Measurements from ENCODE around the gene OAF. TPM values are rescaled to one million over a fixed set of nuclear protein-coding genes. Genes with fewer than 3 reads are reported as not detected.

Gene OAF
- total and polyA plus RNA-seq, 9 of the 15 experiments (the other 6 are each of a cell fraction or from before 2014, with no cell fraction given): 1.1 to 21.6 (median 7.5) TPM

DNA sequence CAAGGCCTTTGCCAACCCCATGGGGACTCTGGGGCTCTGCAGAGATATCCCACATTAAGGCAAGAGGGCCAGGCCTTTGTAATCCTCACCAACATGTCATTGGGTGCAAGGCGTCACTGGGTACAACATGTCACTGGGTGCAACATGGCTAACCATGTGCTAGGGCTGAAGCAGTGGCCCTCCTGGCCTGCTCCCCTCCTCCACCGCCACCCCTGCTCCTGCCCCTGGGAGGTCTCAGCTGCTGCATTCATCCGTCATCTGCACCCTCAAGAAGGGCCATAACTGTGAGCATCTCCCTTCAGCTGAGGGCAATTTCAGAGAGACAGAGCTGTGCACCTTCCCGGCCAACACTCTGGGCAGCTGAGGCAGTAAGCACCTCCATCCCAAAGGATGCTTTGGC, 16.7 kb upstream of the OAF start:
- ATAC-seq: no peak
- H3K79me2 ChIP-seq (ENCODE audit: control insufficient read depth, insufficient read depth, low read length): no peaks in the 10 kb centered on the region
- no peak for FAIRE-seq
- in situ Hi-C loops (cut with MboI): no loop called here
- POLR2A ChIA-PET: interaction anchor here (1.6 kb wide), 1 partner anchor 18 kb away, joined by 8 read pairs; no protein-coding TSS in a partner anchor
- no peaks in the 10 kb centered on the region for H3K36me3 ChIP-seq (ENCODE audit: control insufficient read depth, insufficient read depth, low read length)
- no peak overlapping the region for H3K27ac ChIP-seq (ENCODE audit: extremely low read depth, low read depth, low read length)
- no peak overlapping the region for H3K9ac ChIP-seq (ENCODE audit: insufficient read depth in 1 of 2, low read depth in 2 of 2, low read length in 2 of 2)
- H3K9me1 ChIP-seq (ENCODE audit: control insufficient read depth, insufficient read depth, low read length): no peaks in the 10 kb centered on the region
- H3K4me2 ChIP-seq (ENCODE audit: insufficient read depth, low read length): no peak overlapping the region
- TF ChIP-seq SPI1 (IDR thresholded peaks at IDR 0.05; ENCODE audit: borderline replicate concordance, low read depth, low read length) (no peak), ATF2 (CRISPR knock-in tag; IDR thresholded peaks at IDR 0.05) (no peak), HNRNPK (IDR thresholded peaks at IDR 0.05; ENCODE audit: low read depth, low read length, poor library complexity, severe bottlenecking) (no peak), ARID3A (IDR thresholded peaks at IDR 0.05; ENCODE audit: borderline replicate concordance, low read depth, low read length) (no peak), MYBL2 (IDR thresholded peaks at IDR 0.05; ENCODE audit: low read depth) (no peak), MYBL2 (CRISPR knock-in tag; IDR thresholded peaks at IDR 0.05; ENCODE audit: borderline replicate concordance) (no peak), RBM34 (IDR thresholded peaks at IDR 0.05; ENCODE audit: borderline replicate concordance, insufficient read depth, low read length) (no peak), NFATC3 (IDR thresholded peaks at IDR 0.05) (no peak), ZNF174 (CRISPR knock-in tag; IDR thresholded peaks at IDR 0.05) (no peak), PTBP1 (IDR thresholded peaks at IDR 0.05; ENCODE audit: low read depth, low read length) (no peak)
- DNase-seq (ENCODE audit: extremely low read depth in 1 of 4, low spot score in 3 of 4): no peak
- H3K27me3 ChIP-seq (ENCODE audit: control insufficient read depth in 2 of 2, insufficient read depth in 2 of 2, low read length in 2 of 2): peaks cover 32 to 80% of the 10 kb centered on the region in 2 experiments
- H2AFZ ChIP-seq (ENCODE audit: low read depth, low read length): no peak overlapping the region
- H4K20me1 ChIP-seq (replicated peaks; ENCODE audit: control insufficient read depth, insufficient read depth, low read length): peaks cover 7% of the 10 kb centered on the region; the same call in 1 of the 2 replicates
- H3K9me3 ChIP-seq (replicated peaks; ENCODE audit: control insufficient read depth, insufficient read depth, low read depth, low read length): no peaks in the 10 kb centered on the region
- no peak overlapping the region for H3K4me3 ChIP-seq
- WGBS (ENCODE audit: insufficient coverage, low coverage, missing lambda C conversion rate): 4% methylated on average over 4 of the region's 4 CpGs
- H3K4me1 ChIP-seq (replicated peaks in 1 of 2; ENCODE audit: control insufficient read depth in 2 of 2, insufficient read depth in 2 of 2, low read length in 2 of 2): peaks cover 6% of the 10 kb centered on the region in 2 experiments; a peak in 2 of 5 replicates
- intact Hi-C loops (cut with micrococcal nuclease): no loop called here
- BruUV-seq (replicated peaks): no TSS peak
- CTCF ChIA-PET (ENCODE audit: low intra/inter-chr PET ratio): no interaction called here

Data from K562 (cell line).